GM19351 (cell line): ENCODE measurements around the gene ZNF692.

Source experiments
- ATAC-seq: cut with Tn5 transposase; IDR thresholded peaks from one replicate; pipeline ENCODE4 v1.9.1; 2021; ENCODE audit warnings: mild to moderate bottlenecking, moderate library complexity; ENCODE audit not compliant: unreplicated experiment

ZNF692 gene

GRCh38 chr1:248828845-248829244 lies 30.0 kb downstream of the ZNF692 start:
- ATAC-seq: no peak

- ATAC-seq: peak; percentile 78
Observed at GRCh38 chr1:248825909-248826760, 32.8 kb downstream of the ZNF692 start, which contains the start of gene SH3BP5L. Gene SH3BP5L, minus strand, starts transcription at chr1:248825915. Its CDS starts 980 bp downstream, at chr1:248824935.

GRCh38 chr1:248825573-248825908 lies 33.3 kb downstream of the ZNF692 start:
- ATAC-seq: peak; percentile 1

GRCh38 chr1:248825136-248825535 lies 33.7 kb downstream of the ZNF692 start:
- ATAC-seq: no peak

- ATAC-seq: no peak
Observed at GRCh38 chr1:248824701-248825100, 34.2 kb downstream of the ZNF692 start.

GRCh38 chr1:248824301-248824700 lies 34.6 kb downstream of the ZNF692 start:
- ATAC-seq: no peak

GRCh38 chr1:248823517-248824001 lies 35.3 kb downstream of the ZNF692 start:
- no peak for ATAC-seq

GRCh38 chr1:248822148-248823032 lies 36.5 kb downstream of the ZNF692 start:
- peak; percentile 46 for ATAC-seq

GRCh38 chr1:248821641-248822040 lies 37.2 kb downstream of the ZNF692 start:
- ATAC-seq: no peak

GRCh38 chr1:248821101-248821500 lies 37.8 kb downstream of the ZNF692 start:
- no peak for ATAC-seq

GRCh38 chr1:248820041-248820585 lies 38.8 kb downstream of the ZNF692 start:
- ATAC-seq: no peak

GRCh38 chr1:248818505-248819374 lies 40.1 kb downstream of the ZNF692 start:
- peak; percentile 36 for ATAC-seq

GRCh38 chr1:248817065-248817464 lies 41.8 kb downstream of the ZNF692 start:
- ATAC-seq: no peak

- ATAC-seq: no peak
Observed at GRCh38 chr1:248816042-248816851, 42.6 kb downstream of the ZNF692 start.

- ATAC-seq: no peak
Observed at GRCh38 chr1:248815407-248816034, 43.4 kb downstream of the ZNF692 start.

GRCh38 chr1:248814351-248814750 lies 44.5 kb downstream of the ZNF692 start:
- no peak for ATAC-seq

GRCh38 chr1:248813546-248813945 lies 45.3 kb downstream of the ZNF692 start:
- ATAC-seq: no peak

GRCh38 chr1:248812736-248813425 lies 46.0 kb downstream of the ZNF692 start:
- ATAC-seq: no peak
